MM.1S (cell line): ENCODE data around the gene CHKB.

Experiments
- DNase-seq: peaks from one replicate; pipeline ENCODE4 v3.0.0-alpha.2; 2015
- H2AFZ ChIP-seq: fragments of 300-600 bp; sonication (generic); 2 replicates; pipeline ENCODE4 v1.6.0; 2016; ENCODE audit warnings: antibody characterized with exemption, low read length
- H3F3A ChIP-seq: fragments of 300-600 bp; sonication (generic); 2 replicates; pipeline ENCODE4 v1.6.1; 2016; ENCODE audit warnings: mild to moderate bottlenecking, antibody characterized with exemption, low read length, moderate library complexity, mixed read lengths; ENCODE audit not compliant: insufficient read depth
- H3K27ac ChIP-seq: fragments of 300-600 bp; sonication (generic); 2 replicates; pipeline ENCODE4 v1.5.1; 2016; ENCODE audit warnings: mild to moderate bottlenecking, low read length
- H3K27me3 ChIP-seq: fragments of 300-600 bp; sonication (generic); replicated peaks from 2 replicates; pipeline ENCODE4 v1.6.0; 2016; ENCODE audit warnings: low read length; ENCODE audit not compliant: insufficient read depth
- H3K36me3 ChIP-seq: fragments of 300-600 bp; sonication (generic); replicated peaks from 2 replicates; pipeline ENCODE4 v1.6.1; 2016; ENCODE audit warnings: mild to moderate bottlenecking, low read length, mixed read lengths; ENCODE audit not compliant: insufficient read depth
- H3K4me1 ChIP-seq: fragments of 300-600 bp; sonication (generic); 2 replicates; pipeline ENCODE4 v1.6.1; 2016; ENCODE audit warnings: low read length, mixed read lengths
- H3K4me2 ChIP-seq: fragments of 300-600 bp; sonication (generic); 2 replicates; pipeline ENCODE4 v1.6.0; 2016; ENCODE audit warnings: low read depth, low read length
- H3K4me3 ChIP-seq: fragments of 300-600 bp; sonication (generic); 2 replicates; pipeline ENCODE4 v1.5.1; 2016; ENCODE audit warnings: low read length, mixed read lengths
- H3K79me2 ChIP-seq: fragments of 300-600 bp; sonication (generic); 2 replicates; pipeline ENCODE4 v1.6.1; 2016; ENCODE audit warnings: mixed run types, low read length, mixed read lengths
- H3K9ac ChIP-seq: fragments of 300-600 bp; sonication (generic); 2 replicates; pipeline ENCODE4 v1.6.1; 2016; ENCODE audit warnings: low read length, mixed read lengths
- H3K9me2 ChIP-seq: fragments of 300-600 bp; sonication (generic); replicated peaks from 2 replicates; pipeline ENCODE4 v1.6.1; 2016; ENCODE audit warnings: mild to moderate bottlenecking, low read length, mixed read lengths; ENCODE audit not compliant: insufficient read depth
- H3K9me3 ChIP-seq: fragments of 300-600 bp; sonication (generic); replicated peaks from 2 replicates; pipeline ENCODE4 v1.6.1; 2016; ENCODE audit warnings: mild to moderate bottlenecking, low read length, mixed read lengths; ENCODE audit not compliant: insufficient read depth
- H4K20me1 ChIP-seq: fragments of 300-600 bp; sonication (generic); 2 replicates; pipeline ENCODE4 v1.6.1; 2016; ENCODE audit warnings: mild to moderate bottlenecking, low read length, moderate library complexity, mixed read lengths; ENCODE audit not compliant: insufficient read depth
- EZH2 ChIP-seq: fragments of 300-600 bp; sonication (generic); optimal IDR thresholded peaks from 2 replicates; pipeline ENCODE3; 2017; ENCODE audit warnings: low read depth, mild to moderate bottlenecking, antibody characterized with exemption, low read length, mixed read lengths
- EZH2phosphoT487 ChIP-seq: fragments of 300-600 bp; sonication (generic); IDR thresholded peaks from 2 replicates; pipeline ENCODE4 v1.6.1; 2018; ENCODE audit warnings: antibody characterized with exemption, low read length
- TF ChIP-seq, protein P1 (sequence below): fragments of 300-600 bp; sonication (generic); IDR thresholded peaks from 2 replicates; pipeline ENCODE4 v1.5.1; 2016; ENCODE audit warnings: antibody characterized with exemption, low read length, mixed read lengths

The CHKB gene

DNA sequence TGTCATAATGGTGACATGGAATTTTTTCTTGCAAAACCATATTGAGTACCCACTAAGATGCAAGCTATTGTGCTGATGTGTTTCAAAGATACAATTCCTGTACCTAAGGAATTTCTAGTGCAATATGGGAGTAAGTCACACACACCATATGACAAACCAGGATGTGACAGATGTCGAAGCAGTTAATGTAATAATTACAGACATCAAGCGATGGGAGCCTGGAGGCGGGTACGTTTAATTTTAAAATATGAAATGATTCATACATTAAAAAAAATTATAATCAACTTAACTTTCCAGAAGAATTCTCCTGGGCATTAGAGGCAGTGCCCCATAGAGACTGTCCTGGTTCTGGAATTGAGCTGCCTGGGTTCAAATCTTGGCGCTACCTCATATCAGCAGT is 25.9 kb downstream of the CHKB start:
- no peak for DNase-seq
- no peak overlapping the region for H3K4me2 ChIP-seq
- no peak overlapping the region for H3K9ac ChIP-seq
- H2AFZ ChIP-seq: no peak overlapping the region
- H3K4me1 ChIP-seq: no peaks in the 10 kb centered on the region
- no peaks in the 10 kb centered on the region for H3K36me3 ChIP-seq
- H3K9me2 ChIP-seq: no peaks in the 10 kb centered on the region
- H4K20me1 ChIP-seq: no peaks in the 10 kb centered on the region
- H3K79me2 ChIP-seq: no peaks in the 10 kb centered on the region
- no peaks in the 10 kb centered on the region for H3K9me3 ChIP-seq
- H3K27ac ChIP-seq: no peak overlapping the region
- no peak for TF ChIP-seq EZH2phosphoT487
- H3K4me3 ChIP-seq: no peak overlapping the region
- no peaks in the 10 kb centered on the region for H3F3A ChIP-seq
- peaks cover 4% of the 10 kb centered on the region; the same call in 1 of the 2 replicates for H3K27me3 ChIP-seq

DNA sequence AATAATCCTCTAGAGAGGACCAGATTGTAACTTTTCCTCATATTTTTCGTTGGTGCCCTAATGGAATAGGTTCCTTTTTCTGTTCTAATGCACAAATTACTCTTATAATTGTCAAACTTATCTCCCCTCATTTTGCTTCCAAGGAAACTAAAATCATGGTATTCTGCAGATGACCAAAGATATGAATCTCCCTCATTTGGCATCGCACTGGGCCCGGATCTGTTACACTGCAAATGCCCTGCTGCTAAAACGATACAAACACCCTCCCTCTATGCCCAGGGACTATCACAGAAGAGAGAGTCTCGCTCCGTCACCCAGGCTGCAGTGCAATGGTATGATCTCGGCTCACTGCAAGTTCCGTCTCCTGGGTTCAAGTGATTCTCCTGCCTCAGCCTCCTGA is 29.3 kb downstream of the CHKB start:
- no peaks in the 10 kb centered on the region for H3K9me2 ChIP-seq
- no peaks in the 10 kb centered on the region for H3K79me2 ChIP-seq
- H3K27ac ChIP-seq: no peak overlapping the region
- H3K4me3 ChIP-seq: no peak overlapping the region
- no peaks in the 10 kb centered on the region for H4K20me1 ChIP-seq
- H3K36me3 ChIP-seq: no peaks in the 10 kb centered on the region
- peaks cover 12% of the 10 kb centered on the region for H3K27me3 ChIP-seq
- no peak overlapping the region for H3K9ac ChIP-seq
- H3K4me2 ChIP-seq: no peak overlapping the region
- H3K9me3 ChIP-seq: no peaks in the 10 kb centered on the region
- H2AFZ ChIP-seq: no peak overlapping the region
- H3F3A ChIP-seq: no peaks in the 10 kb centered on the region
- DNase-seq: no peak
- TF ChIP-seq, protein P1, sequence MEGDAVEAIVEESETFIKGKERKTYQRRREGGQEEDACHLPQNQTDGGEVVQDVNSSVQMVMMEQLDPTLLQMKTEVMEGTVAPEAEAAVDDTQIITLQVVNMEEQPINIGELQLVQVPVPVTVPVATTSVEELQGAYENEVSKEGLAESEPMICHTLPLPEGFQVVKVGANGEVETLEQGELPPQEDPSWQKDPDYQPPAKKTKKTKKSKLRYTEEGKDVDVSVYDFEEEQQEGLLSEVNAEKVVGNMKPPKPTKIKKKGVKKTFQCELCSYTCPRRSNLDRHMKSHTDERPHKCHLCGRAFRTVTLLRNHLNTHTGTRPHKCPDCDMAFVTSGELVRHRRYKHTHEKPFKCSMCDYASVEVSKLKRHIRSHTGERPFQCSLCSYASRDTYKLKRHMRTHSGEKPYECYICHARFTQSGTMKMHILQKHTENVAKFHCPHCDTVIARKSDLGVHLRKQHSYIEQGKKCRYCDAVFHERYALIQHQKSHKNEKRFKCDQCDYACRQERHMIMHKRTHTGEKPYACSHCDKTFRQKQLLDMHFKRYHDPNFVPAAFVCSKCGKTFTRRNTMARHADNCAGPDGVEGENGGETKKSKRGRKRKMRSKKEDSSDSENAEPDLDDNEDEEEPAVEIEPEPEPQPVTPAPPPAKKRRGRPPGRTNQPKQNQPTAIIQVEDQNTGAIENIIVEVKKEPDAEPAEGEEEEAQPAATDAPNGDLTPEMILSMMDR: no peak
- no peak for TF ChIP-seq EZH2phosphoT487
- no peak for TF ChIP-seq EZH2
- no peaks in the 10 kb centered on the region for H3K4me1 ChIP-seq

DNA sequence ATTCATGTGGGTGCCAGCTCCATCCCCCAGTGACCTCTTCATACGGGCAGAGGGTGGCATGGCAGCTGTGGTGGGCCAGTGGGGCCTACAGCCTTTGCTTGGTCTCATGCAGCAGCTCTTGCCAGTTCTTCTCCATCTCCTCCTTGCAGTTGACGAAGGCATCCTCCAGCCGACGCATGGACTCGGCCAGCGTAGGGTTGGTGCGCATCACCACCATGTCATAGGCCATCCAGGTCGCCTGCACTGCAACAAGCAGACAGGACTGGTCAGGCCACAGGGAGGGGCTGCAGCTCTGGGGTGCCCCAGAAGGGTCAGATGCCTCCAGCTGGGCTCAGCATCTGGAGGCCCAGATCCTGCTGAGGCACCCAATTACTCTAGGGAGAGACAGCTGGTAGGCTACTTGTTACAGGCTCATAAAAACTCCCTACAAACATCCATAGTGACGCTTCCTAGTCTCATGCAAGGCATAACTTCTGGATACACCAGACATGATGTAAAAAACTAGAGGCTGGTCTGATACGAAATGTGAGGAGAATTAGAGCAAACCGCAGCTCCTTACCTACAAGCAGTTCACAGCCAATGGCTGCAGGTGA is 31.4 kb downstream of the CHKB start:
- Histone ChIP-seq H3K4me1 (no peaks in the 10 kb centered on the region), H3K4me3 (no peak overlapping the region), H4K20me1 (no peaks in the 10 kb centered on the region), H3K9me3 (no peaks in the 10 kb centered on the region), H2AFZ (no peak overlapping the region), H3K27me3 (peaks cover 22% of the 10 kb centered on the region), H3K4me2 (no peak overlapping the region), H3K36me3 (no peaks in the 10 kb centered on the region), H3K9ac (no peak overlapping the region), H3K79me2 (no peaks in the 10 kb centered on the region), H3K27ac (no peak overlapping the region), H3K9me2 (no peaks in the 10 kb centered on the region), H3F3A (no peaks in the 10 kb centered on the region)
- no peak for TF ChIP-seq EZH2
- TF ChIP-seq, protein P1: no peak
- TF ChIP-seq EZH2phosphoT487: no peak
- no peak for DNase-seq

DNA sequence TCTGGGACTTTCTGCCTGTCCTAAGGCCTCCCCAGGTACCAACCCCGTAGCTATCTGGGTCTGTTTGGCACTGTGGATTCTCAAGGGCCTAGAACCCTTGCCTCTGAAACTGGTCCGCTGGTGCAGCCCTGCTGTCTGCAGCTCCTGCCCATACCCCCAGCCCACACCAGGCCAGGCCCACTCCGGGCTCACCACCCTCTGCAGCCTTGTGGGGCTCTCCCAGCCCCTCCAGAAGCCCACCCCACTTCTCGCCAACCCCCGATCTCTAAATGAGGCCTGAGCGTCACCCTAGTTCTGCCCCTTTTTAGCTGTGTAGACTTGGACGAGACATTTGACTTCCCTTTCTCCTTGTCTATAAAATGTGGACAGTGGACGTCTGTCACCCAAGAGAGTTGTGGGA is 32.3 kb downstream of the CHKB start:
- Histone ChIP-seq H3K79me2 (no peaks in the 10 kb centered on the region), H4K20me1 (no peaks in the 10 kb centered on the region), H3F3A (no peaks in the 10 kb centered on the region), H3K9me3 (no peaks in the 10 kb centered on the region), H3K4me3 (no peak overlapping the region), H3K9me2 (no peaks in the 10 kb centered on the region), H3K4me1 (no peaks in the 10 kb centered on the region), H2AFZ (no peak overlapping the region), H3K4me2 (no peak overlapping the region), H3K27ac (no peak overlapping the region), H3K36me3 (no peaks in the 10 kb centered on the region), H3K9ac (no peak overlapping the region), H3K27me3 (peaks cover 24% of the 10 kb centered on the region)
- DNase-seq: no peak
- TF ChIP-seq, protein P1: no peak
- TF ChIP-seq EZH2phosphoT487 (no peak), EZH2 (no peak)
